GM04503 (cell line): ENCODE measurements around the gene HJURP.

ENCODE experiments used
- DNase-seq: peaks from one replicate; pipeline ENCODE4 v3.0.0-alpha.2; 2012; ENCODE audit warnings: low read depth

The HJURP gene

DNA sequence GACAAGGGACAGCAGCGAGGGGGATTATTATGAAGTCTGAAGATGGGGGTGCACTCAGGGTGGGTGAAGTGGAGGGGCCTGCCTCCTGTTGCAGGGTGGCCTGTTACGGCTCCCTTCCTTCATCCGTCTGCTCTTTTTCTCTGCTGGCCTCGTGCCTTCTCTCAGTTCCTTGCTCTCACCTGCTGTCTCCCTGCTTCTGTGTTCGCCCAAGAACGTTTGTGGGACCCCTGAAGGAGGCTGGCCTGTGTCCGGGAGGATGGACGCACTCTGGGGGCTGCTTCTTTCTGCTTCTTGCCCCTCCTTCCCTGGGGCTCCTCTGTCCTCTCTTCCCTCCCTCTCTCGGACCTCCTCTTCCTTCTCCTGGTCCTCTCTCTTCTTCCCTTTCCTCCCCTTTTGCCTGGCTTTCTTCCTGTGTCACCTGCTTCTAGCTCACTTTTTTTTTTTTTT lies 62.4 kb downstream of the HJURP start:
- DNase-seq: no peak

DNA sequence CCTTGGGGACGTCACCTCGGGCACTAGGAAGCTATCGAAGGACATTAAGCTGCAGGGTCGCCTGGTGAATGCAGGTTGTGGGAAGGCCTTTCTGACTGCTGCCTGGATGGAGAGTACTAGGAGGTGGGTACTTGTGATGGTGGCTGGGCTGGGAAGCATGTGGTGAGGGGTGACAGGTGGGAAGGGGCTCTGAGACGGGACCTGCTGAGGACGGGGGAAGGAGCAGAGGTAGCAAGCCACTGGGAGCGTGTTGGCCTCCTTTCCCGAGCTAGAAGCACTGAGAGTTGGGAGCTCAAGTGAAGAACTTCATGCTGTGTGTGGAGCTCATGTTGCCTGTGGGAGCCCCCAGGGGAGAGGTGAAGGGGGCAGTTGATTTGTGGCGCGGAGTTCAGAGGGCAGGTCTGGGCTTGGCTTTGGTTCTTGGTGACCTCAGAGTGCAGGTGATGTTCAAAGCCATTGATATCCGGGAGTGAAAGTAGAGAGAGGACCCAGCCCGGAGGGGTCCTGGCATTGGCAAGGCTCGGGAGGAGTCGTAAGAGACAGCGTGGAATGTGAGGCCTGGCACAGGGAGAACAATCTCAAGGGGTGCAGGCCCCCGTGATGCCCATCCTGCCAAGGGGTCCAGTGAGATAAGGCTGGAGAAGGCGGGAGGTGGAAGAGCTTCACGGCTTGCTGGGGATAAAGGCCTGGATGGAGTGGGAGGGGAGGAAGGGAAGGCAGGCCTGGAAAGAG lies 63.0 kb downstream of the HJURP start:
- DNase-seq: no peak

DNA sequence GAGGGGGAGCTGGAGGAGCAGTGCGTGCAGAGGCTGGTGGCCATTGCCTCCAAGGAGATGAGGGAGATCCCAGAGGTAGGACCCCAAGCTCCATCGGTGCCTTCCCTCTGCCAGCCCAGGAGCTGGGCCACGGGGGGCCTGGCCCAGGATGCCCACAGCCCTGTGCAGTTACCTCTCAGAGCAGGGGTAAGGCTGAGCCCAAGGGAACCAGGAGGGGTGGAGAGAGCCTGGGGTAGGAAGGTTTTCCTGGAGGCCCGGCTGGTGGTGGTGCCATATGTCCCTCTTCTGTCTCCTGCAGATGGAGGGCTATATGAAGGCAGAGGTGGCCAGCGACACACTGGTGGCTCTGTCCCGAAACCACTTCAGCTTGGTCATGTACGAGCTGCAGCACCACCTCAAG lies 64.8 kb downstream of the HJURP start:
- no peak for DNase-seq
